Esophagus squamous epithelium (tissue), 4 donors: ENCODE data around the gene TRIM15.

Experiments used
- POLR2A ChIP-seq, 4 donors: fragments of 450-650 bp; IDR thresholded peaks; one replicate each; pipeline ENCODE4 v1.6.1; 2017; ENCODE audit warnings: antibody characterized with exemption in 4 of 4, mild to moderate bottlenecking in 4 of 4, moderate library complexity in 3 of 4
- TF ChIP-seq, protein P1 (sequence below), 6 experiments: fragments of 450-650 bp in 4 of 6; fragments of 200-600 bp in 2 of 6; sonication (generic) in 2 of 6; IDR thresholded peaks; one replicate each; pipeline ENCODE4 v1.5.1; 2016 to 2019; ENCODE audit warnings: antibody characterized with exemption in 6 of 6, mild to moderate bottlenecking in 4 of 6, moderate library complexity in 4 of 6

DNA sequence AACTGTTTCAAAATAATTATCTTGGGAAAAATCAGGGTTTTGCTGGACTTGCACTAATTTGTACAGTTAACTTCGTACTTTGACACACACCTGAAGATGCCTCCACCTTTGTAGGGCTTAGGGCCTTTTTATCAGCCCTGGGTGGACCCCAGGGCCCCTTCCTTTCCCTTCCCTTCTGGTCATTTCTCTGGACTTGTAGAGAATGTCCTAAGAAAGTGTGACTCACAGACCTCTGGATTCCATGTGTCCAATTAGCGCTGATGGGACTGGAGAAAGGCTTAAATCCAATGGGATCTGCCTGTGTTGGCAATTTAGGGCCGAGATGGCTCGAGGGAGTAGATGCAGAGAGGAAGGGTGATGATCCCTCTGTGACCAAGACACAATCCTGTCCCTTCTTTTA is 9.3 kb downstream of the TRIM15 start:
- TF ChIP-seq, protein P1, sequence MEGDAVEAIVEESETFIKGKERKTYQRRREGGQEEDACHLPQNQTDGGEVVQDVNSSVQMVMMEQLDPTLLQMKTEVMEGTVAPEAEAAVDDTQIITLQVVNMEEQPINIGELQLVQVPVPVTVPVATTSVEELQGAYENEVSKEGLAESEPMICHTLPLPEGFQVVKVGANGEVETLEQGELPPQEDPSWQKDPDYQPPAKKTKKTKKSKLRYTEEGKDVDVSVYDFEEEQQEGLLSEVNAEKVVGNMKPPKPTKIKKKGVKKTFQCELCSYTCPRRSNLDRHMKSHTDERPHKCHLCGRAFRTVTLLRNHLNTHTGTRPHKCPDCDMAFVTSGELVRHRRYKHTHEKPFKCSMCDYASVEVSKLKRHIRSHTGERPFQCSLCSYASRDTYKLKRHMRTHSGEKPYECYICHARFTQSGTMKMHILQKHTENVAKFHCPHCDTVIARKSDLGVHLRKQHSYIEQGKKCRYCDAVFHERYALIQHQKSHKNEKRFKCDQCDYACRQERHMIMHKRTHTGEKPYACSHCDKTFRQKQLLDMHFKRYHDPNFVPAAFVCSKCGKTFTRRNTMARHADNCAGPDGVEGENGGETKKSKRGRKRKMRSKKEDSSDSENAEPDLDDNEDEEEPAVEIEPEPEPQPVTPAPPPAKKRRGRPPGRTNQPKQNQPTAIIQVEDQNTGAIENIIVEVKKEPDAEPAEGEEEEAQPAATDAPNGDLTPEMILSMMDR (IDR thresholded peaks at IDR 0.05): no peak
- TF ChIP-seq POLR2A (IDR thresholded peaks at IDR 0.05): no peak
